GM15510 (cell line): ENCODE results near the gene IWS1.

Source experiments
- POLR2A ChIP-seq: IDR thresholded peaks from 3 replicates; pipeline ENCODE4 v1.6.1; 2011; ENCODE audit warnings: borderline replicate concordance; ENCODE audit not compliant: insufficient read length; ENCODE audit errors: extremely low read depth

Gene IWS1

GRCh38 chr2:127526132-127527000 lies at the start of gene IWS1:
IWS1 (minus strand) TSS chr2:127526489; CDS start chr2:127526208, 281 bp downstream.
- TF ChIP-seq POLR2A, result peak; percentile 72

GRCh38 chr2:127575941-127576432 lies 49.7 kb upstream of the IWS1 start:
- TF ChIP-seq POLR2A, result no peak

- no peak for TF ChIP-seq POLR2A
Observed at GRCh38 chr2:127575185-127575765, 49.0 kb upstream of the IWS1 start.

GRCh38 chr2:127574656-127575055 lies 48.4 kb upstream of the IWS1 start:
- TF ChIP-seq POLR2A, result no peak

GRCh38 chr2:127573771-127574170 lies 47.5 kb upstream of the IWS1 start:
- no peak for TF ChIP-seq POLR2A

- no peak for TF ChIP-seq POLR2A
Observed at GRCh38 chr2:127573298-127573697, 47.0 kb upstream of the IWS1 start.

GRCh38 chr2:127572841-127573240 lies 46.6 kb upstream of the IWS1 start:
- TF ChIP-seq POLR2A, result no peak

- TF ChIP-seq POLR2A, result no peak
Observed at GRCh38 chr2:127570282-127571250, 44.3 kb upstream of the IWS1 start.

GRCh38 chr2:127569666-127570065 lies 43.4 kb upstream of the IWS1 start:
- TF ChIP-seq POLR2A, result no peak

- TF ChIP-seq POLR2A, result no peak
Observed at GRCh38 chr2:127568128-127568527, 41.8 kb upstream of the IWS1 start.

GRCh38 chr2:127567351-127567854 lies 41.1 kb upstream of the IWS1 start:
- TF ChIP-seq POLR2A, result no peak

GRCh38 chr2:127566576-127566975 lies 40.3 kb upstream of the IWS1 start:
- no peak for TF ChIP-seq POLR2A

- no peak for TF ChIP-seq POLR2A
Observed at GRCh38 chr2:127566139-127566417, 39.8 kb upstream of the IWS1 start.

GRCh38 chr2:127565261-127566138 lies 39.2 kb upstream of the IWS1 start:
- TF ChIP-seq POLR2A, result no peak
